HCEC 1CT (cell line): ENCODE measurements around the gene LAMA4.
"Not testable (repeated sequence)": the region's sequence is repeated elsewhere in the genome, so short reads cannot be mapped to it uniquely, and the experiment has no call there.

Experiments used
- DNase-seq: peaks from one replicate; pipeline ENCODE4 v3.0.0-alpha.2; 2017

Gene LAMA4

DNA sequence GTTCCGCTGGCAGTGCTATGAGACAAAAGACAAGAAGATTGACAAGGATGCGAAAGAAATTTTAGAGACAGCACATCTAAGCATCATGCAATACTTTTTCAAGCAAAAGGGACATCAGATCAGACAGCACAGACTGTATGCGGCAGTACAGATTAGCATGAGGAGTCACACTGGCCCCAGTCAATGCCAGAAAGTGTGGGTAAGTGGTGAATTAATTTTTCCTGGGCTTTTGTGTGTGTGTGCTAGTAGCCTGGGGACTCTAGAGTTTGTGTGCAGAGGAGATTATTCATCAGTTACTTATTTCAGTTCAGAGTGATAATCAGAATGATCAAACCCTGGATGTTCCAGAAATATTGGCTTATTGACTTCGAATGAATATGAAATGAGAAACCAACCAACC, 47.2 kb downstream of the LAMA4 start:
- no peak for DNase-seq

DNA sequence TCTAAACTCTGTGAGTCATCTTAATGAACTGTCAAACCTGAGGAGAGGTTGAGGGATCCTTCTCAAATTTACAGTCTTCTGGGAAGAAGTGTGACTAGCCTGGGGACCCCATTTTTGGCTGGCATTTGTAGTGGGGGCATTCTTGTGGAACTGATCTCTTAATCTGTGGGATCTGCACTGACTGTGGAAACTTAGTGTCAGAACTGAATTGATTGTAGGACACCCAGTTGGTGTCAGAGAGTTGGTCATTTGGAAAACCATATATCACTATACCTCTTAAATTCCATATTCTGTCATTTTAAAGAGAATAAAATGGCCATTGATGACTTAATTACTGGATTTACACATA, 48.3 kb downstream of the LAMA4 start:
- no peak for DNase-seq

DNA sequence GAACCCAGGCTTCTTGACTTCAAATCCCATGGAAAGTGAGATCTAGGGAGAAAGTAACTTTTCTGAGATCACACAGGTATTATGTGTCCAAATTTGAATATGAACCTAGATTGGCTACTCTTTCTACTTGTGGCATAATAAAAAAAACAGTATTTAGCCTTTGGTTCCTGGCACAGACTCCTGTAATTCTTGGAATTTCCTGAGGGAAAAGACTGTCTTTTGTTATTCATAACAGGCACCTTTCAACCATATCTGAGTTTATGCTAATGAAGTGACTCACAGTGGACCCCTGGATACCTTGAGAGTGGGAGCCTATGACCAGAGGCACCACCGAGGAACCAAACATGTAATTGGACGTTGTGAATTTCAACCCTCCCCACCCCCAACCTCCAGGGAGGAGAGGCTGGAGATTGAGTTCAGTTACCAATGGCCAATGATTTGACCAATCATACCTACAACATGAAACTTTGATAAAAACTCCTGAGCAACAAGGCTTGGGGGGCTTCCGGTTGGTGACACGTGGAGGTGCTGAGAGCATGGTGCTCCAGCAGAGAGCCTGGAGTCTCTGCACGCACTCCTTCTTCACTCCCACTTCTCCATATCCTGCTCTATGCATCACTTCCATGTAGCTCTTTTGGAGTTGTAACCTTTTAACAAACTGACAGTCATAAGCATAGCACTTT, 48.8 kb downstream of the LAMA4 start:
- DNase-seq: peak; percentile 63

DNA sequence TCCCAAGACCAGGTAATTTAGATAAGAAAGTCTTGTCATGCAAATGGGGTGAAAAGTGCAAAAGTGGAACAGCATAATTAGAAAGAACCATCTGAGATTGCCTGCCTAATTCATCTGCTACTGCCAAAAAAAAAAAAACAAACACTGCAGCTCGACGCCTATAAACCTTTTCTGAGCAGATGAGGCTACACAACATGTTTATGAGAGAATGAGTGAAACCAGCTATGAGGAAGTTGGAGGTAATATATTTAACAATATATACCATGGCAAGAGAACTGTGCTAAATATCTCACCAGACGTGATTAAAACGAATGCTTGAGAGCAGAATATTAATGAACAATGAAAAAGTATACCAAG, 50.0 kb downstream of the LAMA4 start:
- no peak for DNase-seq

DNA sequence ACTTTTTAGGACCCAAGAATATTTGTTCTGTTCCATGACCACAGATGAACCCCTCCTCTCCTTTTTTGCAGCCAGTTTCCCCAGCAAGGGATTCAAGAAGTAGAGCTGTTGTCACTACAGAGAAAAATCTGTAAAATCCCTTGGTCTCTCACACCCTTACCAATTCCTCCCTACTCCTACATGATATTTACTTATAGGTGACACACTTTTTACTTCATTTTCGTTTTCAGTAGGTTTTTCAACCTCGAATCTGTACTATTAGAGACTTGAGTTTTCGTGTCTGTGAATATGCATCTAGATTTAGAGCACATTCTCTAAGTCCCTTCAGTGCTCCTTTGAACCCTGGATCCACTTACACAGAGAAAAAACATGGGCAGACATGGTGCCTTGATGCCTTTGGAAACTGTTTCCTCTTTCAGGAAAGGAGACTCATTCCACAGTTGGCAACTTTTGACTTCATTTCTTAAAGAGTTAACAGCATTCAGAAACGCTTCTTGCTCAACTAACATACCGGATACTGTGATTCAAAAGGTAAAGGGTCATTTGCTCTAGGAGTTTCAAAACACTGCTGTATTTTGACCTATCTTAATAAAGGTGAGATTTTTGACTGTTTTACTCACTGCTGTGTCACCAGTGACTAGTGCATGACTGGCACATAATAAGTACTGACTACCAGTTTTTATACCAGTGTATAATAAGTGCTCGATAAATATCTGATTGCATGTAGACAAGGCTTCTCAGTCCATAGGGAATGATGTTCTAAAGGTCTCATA, 50.6 kb downstream of the LAMA4 start:
- DNase-seq: peak; percentile 99

DNA sequence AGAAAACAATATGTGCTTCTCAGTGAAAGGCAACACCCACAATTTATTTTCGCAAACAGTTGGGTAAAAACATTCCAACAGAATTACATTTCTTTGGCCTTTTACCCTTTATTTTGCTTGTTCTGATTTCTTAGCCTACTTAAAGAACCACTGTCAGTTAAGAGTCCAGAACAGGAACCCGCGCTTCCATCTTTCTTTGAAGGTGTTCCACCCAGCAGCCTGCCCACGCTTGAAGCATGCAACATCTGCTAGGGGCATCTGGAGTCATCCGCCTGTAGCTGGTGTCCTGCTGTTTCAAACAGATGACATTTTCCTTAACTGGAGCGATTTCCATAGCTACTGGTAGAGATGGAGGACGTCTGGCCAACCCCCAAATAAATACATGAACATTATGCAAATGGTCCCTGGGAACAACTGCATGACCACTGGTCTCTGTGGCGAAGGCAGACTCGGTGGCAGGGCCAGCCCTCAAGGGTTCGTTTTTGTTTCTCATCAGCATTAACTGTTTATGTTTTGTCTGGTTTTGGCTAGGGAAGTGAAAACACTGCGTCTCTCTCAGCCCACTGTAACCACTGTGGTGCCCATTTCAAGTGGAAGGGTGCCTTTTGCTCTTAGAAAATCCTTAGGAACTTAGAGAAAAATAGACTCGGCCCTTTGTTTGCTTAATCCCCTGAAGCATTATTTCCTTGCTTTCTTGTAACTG, 51.6 kb downstream of the LAMA4 start:
- peak; percentile 73 for DNase-seq

DNA sequence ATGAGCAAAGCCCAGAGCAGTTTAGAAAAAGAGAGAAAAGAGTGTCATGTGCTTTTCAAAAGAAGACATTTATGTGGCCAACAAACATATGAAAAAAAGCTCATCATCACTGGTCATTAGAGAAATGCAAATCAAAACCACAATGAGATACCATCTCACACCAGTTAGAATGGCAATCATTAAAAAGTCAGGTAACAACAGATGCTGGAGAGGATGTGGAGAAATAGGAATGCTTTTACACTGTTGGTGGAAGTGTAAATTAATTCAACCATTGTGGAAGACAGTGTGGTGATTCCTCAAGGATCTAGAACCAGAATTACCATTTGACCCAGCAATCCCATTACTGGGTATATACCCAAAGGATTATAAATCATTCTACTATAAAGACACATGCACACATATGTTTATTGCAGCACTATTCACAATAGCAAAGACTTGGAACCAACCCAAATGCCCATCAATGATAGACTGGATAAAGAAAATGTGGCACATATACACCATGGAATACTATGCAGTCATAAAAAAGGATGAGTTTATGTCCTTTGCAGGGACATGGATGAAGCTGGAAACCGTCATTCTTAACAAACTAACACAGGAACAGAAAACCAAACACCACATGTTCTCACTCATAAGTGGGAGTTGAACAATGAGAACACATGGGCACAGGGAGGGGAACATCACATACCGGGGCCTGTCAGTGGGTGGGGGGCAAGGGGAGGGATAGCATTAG, 54.0 kb downstream of the LAMA4 start:
- DNase-seq: not testable (repeated sequence)

DNA sequence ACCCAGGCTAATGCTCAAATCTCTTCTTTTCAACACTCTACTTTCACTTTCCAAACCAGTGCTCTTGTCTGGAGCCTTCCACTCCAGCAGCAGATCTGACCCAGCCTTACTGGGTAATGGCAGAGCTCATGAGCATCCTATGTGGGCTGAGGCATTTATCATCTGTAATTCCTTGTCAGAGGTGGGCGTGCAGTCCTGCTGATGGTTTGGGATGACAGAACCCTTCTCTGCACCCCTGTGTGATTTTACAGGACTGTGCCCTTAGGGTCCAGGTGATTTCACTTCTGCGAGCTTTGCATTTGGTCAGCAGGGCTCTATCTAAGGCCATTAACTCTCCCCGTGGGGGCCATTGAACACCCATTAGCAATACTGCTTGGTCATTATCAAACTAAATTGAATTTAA, 55.4 kb downstream of the LAMA4 start:
- no peak for DNase-seq

DNA sequence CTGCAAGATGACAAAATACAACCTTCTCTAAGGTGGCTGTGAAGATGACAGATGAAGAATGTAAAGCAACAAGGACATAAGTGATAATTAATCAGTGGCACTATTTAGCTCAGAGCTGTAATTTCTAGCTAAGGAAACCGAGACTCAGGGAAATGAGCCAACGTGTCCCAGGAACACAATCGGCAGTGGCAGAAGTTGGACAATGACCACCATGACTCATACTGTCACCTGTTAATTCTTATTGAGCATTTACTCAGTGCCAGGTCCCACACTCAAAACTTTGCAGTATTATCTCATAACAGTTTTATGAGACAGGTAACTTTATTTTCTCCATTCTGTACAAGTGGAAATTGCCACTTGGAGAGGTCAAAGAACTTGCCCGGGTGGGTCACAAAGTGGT, 55.8 kb downstream of the LAMA4 start:
- DNase-seq: no peak

DNA sequence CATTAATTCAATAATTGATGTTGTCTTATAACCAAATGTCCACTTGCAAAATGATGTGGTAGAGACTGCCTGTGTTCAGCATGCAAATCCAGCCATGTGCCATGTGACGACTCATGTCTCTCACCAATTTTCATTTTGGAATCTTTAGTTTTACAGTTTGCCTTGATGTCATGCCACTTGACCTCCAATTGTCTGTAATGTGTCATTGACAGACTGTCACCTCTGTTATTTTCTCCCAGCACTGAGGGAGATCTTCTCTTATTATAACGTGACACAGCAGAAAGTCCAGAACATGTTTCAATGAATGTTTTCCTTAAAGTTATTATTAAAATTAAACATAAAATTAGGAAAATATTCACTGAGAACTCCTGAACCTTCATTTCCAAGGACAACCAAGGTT, 56.7 kb downstream of the LAMA4 start:
- no peak for DNase-seq

DNA sequence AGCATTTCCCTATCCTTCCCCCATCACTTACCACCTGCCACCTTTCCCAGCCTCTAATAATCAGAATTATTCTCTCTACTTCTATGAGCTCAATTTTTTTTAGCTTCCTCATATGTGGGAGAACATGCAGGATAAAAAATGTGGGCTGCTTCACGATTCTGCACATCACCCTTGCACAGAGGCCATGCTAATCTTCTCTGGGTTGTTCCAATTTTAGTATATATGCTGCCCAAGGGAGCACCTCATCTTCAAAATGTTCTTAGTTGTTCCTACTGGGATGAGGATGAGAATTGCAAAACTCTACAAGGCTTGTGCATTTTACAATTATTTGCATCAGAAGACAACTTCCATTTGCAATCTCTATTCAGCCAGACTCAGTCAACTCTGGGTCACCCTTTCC, 58.1 kb downstream of the LAMA4 start:
- DNase-seq: no peak

DNA sequence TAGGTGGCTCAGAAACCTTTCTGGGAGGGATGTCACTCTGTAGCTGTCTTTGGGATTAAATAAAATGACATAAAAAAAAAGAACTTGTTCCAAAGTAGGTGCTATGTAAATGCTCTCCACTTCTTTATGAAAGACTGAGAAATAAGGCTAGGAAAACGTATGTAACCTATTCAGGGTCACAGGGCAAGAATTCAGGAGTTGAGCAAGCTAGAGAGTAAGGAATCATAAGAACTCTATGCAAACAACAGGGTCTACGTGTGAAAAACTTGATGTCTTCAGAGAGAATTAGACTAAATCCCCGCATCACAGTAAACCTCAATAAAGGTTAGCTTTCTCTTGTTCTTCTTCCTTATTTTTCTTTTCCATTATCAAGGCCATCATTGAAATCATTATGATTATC, 59.2 kb downstream of the LAMA4 start:
- no peak for DNase-seq

DNA sequence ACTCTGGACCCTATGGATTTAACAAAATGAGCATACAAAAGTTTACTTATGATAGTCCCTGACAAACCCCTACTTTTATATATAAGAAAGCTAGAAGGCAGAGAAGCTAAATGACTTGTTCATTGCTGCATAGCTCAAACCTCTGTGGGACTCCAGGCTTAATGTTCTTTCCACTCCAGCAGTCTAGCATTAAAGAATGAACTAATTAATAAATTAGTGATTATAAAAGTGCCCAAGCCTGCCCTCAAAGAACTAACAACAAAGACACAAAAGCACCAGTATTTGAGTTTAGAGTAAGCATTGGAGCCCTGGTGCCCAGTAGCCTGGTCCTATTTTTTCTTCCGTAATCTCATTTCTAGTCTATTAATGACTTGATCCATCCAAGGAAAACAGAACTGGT, 59.9 kb downstream of the LAMA4 start:
- DNase-seq: no peak

DNA sequence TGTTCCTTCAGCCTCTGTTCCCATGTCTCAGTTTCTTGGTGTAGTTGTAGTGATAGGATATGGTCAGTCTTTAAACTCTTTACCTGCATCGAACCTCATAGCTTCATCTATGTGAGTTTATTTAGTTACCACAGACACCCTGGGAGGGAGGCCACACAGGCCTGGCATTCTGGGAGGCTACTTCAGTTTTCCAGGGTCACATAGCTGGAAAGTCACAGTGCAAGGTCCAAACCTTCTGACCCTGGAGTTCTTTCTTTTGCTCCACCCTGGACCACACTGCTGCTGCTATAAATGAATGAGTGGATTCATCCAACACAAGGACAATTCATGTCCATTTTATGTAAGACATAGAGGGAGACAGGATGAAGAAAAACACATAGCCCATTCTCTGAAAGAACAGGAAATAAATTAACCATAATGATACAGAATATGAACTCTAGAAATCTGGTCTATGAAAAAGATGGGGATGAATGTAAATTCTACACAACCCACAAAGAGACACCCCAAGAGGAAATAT, 60.8 kb downstream of the LAMA4 start:
- DNase-seq: no peak

DNA sequence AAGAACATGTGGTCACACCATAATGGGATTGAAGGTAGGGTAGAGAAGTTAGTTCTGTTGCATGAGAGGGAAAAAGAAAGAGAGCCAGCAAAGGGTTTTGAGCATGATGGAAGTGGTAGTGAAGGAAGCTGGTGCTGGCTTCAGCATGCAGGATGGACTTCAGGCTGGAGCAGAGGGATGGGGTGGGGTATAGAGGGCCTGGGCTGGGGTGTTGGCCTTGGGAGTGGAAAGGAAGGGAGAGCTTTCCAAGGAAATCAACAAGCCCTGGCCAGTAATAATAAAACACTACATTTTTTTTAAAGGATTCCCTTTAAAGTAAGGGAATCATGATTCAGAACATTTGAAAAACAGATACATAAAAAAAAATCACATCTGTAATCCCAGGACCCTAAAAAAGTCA, 61.2 kb downstream of the LAMA4 start:
- DNase-seq: no peak

DNA sequence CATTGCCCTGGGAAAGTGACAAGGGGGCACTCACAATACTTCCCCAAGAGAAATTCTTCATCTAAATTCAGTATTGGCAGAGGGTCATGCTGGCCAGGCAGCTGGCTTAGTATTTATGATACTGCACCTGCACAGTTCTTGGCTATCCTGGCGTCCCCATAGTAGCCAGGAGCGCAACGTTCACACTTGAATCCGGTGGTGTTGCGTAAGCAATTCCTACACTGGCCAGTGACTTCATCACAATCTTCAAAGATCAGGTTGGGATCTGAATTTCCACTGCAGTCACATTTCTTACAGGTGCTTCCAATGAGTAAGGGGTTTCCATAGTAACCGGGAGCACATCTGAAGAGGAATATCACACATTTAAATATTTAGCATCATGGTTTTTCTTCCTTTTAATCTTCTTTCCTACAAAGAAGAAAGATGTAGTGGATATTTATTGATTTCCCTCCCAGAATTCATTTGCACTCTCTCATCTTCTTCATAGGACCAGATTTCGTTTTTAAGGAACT, 62.8 kb downstream of the LAMA4 start:
- no peak for DNase-seq

DNA sequence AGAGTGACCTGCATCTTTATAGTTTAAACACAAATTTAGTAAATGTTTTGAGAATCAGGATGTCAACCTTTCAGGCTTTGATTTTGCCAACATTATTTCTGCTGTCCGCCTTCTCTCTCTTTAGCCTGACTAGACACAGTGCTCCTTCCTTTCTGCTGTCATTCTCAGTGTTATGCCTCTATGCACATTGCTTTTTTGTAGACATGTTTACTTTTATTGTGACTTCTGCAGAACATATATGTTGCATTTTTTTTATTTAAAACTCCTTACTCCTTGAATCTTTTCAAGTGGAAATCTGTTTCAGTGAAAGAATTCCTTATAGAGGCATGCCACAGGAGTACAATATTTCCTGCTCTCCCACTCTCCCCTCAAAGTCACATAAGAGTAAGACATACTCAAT, 64.2 kb downstream of the LAMA4 start:
- DNase-seq: no peak

DNA sequence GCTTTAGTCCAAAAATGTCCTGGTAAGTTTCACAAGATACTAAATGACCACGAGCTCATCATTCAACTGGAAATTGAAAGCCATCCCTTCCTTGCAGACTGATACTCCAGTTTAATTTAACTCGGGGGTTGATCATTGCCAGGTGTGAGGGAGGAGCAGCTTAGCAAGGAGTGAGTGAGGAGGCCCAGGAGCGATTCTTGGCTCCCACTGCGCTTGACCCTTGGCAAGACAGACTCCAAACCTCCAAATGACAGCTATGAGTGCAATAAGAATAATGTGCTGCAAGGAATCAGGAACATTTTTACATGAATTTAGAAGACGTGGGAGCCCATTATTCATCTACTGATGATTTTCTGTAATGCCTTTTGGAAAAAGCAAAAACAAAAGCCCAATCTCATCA, 64.9 kb downstream of the LAMA4 start:
- no peak for DNase-seq

DNA sequence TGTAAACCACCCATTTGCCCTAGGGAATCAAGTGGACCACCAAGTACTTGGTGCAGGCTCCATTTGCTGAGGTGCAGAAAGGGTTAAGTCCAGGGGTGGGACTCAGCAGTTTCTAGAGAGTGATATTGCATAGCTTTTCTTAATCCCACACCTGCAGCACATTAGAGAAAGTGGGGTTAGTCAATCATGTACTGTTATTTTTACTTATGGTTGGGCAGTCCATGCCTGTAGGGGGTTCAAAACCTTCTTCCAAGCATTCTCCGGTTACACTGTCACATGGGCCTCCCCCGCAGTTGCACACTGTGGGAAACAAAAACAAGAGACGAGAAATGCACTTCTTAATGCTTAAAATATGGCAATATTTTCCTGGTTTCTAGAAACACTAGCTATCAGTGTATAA, 65.5 kb downstream of the LAMA4 start:
- no peak for DNase-seq

DNA sequence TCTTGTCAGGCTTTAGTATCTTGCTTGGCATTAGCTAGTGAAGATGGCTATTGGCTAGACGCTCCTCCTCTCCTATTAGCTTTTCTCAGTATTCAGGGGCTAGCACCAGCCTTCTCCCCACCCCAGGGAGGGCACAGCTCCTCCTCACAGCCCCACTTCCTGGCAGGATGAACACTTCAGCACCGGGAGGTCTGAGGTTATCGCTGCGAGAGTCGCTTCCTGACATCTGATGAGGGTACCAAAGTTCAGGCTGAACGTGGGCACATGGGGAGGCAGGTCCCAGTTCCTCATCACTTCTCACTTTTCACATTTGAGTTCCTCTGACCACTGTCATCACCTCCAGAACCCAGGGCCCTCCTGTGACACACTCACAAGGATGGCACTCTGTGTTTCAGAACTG, 66.6 kb downstream of the LAMA4 start:
- DNase-seq: no peak

DNA sequence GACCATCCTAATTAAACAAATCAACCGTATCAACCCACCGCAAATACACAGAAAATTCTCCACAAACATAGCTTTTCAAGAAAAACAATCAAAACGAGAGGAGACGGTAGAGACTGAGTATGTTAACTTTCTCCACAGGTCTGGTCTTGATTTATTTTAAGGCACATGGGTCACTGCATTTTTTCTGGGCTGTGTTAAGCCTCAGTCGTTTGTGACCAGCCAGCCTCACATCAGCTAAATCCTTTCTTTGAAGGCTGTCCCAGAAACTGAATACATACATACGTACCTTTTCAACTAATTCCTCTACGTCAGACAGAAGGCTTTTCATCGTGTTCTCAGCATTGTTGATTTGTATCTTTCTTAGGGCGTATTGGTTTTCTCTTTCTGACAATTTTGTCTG, 69.4 kb downstream of the LAMA4 start:
- DNase-seq: no peak

DNA sequence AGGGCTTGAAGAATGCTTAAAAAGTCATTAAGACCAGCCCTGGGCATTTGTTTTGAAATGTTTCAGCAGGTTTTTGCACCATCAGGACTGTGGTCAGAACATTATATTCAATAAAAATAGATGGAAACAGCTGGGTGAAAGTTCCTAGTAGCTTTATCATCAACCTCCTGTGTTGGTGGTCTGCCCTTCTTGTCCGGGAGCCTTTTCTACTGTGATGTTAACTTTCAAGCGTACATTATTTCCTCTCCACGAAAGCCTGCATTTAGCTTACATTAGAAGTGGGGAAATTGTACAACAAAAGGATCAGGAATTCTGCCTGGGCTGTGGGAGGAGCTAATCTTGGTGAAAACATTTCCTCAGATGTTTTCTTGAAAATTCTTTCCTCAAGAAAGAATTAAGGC, 71.1 kb downstream of the LAMA4 start:
- DNase-seq: no peak

DNA sequence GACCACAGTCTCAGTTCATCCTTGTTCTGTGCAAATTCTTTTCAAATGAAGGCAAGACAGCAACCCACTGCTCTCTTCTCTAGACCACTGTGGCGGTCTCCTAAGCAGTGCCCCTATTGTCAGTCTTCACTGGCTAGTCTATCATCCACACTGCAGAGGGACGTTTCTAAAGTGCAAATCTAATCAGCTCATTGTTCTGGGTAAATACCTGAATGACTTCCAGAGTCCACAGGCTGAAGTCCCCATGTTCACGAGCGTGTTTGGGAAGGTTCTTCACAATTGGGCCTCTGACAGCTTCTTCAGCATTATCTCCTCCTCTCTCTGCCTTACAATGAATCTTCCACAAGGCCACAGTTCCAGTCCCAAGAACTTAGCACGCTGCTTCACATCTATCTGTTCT, 73.2 kb downstream of the LAMA4 start:
- DNase-seq: no peak
